GM19099 (cell line): ENCODE results near the gene ZBTB40.

ENCODE experiments used
- POLR2A ChIP-seq: IDR thresholded peaks from 3 replicates; pipeline ENCODE4 v1.6.1; 2011; ENCODE audit warnings: low read depth; ENCODE audit not compliant: insufficient read length; ENCODE audit errors: extremely low read depth

The ZBTB40 gene

GRCh38 chr1:22417466-22417865 lies 34.2 kb upstream of the ZBTB40 start:
- no peak for TF ChIP-seq POLR2A

GRCh38 chr1:22418312-22418711 lies 33.3 kb upstream of the ZBTB40 start:
- no peak for TF ChIP-seq POLR2A

GRCh38 chr1:22418933-22419382 lies 32.7 kb upstream of the ZBTB40 start:
- TF ChIP-seq POLR2A = no peak

- no peak for TF ChIP-seq POLR2A
Measured at GRCh38 chr1:22420455-22421053, 31.1 kb upstream of the ZBTB40 start.

- no peak for TF ChIP-seq POLR2A
Measured at GRCh38 chr1:22426781-22427180, 24.9 kb upstream of the ZBTB40 start.

- TF ChIP-seq POLR2A = no peak
Measured at GRCh38 chr1:22428672-22429071, 23.0 kb upstream of the ZBTB40 start.

GRCh38 chr1:22431965-22432364 lies 19.7 kb upstream of the ZBTB40 start:
- no peak for TF ChIP-seq POLR2A

- TF ChIP-seq POLR2A = no peak
Measured at GRCh38 chr1:22434717-22435116, 16.9 kb upstream of the ZBTB40 start.

GRCh38 chr1:22436948-22437347 lies 14.7 kb upstream of the ZBTB40 start:
- no peak for TF ChIP-seq POLR2A

GRCh38 chr1:22437573-22437972 lies 14.1 kb upstream of the ZBTB40 start:
- TF ChIP-seq POLR2A = no peak

GRCh38 chr1:22440582-22440981 lies 11.1 kb upstream of the ZBTB40 start:
- TF ChIP-seq POLR2A = no peak

- no peak for TF ChIP-seq POLR2A
Measured at GRCh38 chr1:22442212-22442894, 9.3 kb upstream of the ZBTB40 start.

GRCh38 chr1:22443332-22443731 lies 8.3 kb upstream of the ZBTB40 start:
- TF ChIP-seq POLR2A = no peak

- TF ChIP-seq POLR2A = no peak
Measured at GRCh38 chr1:22444856-22445255, 6.8 kb upstream of the ZBTB40 start.

GRCh38 chr1:22447621-22448111 lies 4.0 kb upstream of the ZBTB40 start:
- no peak for TF ChIP-seq POLR2A

- TF ChIP-seq POLR2A = no peak
Measured at GRCh38 chr1:22449636-22450035, 2.0 kb upstream of the ZBTB40 start.
